ENCODE data around the gene RBFOX1.

Gene RBFOX1

DNA sequence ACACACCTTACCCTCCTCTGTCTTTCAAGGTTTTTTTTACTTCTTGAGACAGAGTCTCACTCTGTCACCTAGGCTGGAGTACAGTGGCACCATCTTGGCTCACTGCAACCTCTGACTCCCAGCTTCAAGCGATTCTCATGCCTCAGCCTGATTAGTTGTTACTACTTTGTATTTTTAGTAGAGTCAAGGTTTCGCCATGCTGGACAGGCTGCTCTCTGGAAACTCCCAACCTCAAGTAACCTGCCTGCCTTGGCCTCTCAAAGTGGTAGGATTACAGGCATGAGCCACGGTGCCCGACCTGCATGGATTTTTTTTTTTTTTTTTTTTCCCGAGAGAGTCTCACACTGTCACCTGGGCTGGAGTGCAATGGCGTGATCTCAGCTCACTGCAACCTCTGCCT is 273.2 kb downstream of the RBFOX1 start:
- Histone ChIP-seq H3K79me2 (ENCODE audit: insufficient read depth, low read length) (no peaks in the 10 kb centered on the region), H3K27me3 (ENCODE audit: insufficient read depth, low read length, poor library complexity, severe bottlenecking) (no peaks in the 10 kb centered on the region), H2AFZ (ENCODE audit: low read length) (no peak overlapping the region), H3K4me3 (ENCODE audit: low read length, poor library complexity, severe bottlenecking) (no peak overlapping the region), H3F3A (ENCODE audit: low read depth) (no peaks in the 10 kb centered on the region), H3K36me3 (ENCODE audit: insufficient read depth, low read length) (no peaks in the 10 kb centered on the region), H3K9ac (ENCODE audit: low read depth, low read length, poor library complexity, severe bottlenecking) (no peak overlapping the region), H4K20me1 (ENCODE audit: insufficient read depth, low read length, poor library complexity, severe bottlenecking) (no peaks in the 10 kb centered on the region), H3K9me2 (replicated peaks; ENCODE audit: low read depth, low read length) (no peaks in the 10 kb centered on the region), H3K4me1 (ENCODE audit: insufficient read depth, low read length, poor library complexity, severe bottlenecking) (no peaks in the 10 kb centered on the region), H3K4me2 (ENCODE audit: low read depth, low read length, poor library complexity, severe bottlenecking) (no peak overlapping the region), H3K9me3 (ENCODE audit: insufficient read depth, low read depth, low read length) (no peaks in the 10 kb centered on the region)
- TF ChIP-seq, protein P1, sequence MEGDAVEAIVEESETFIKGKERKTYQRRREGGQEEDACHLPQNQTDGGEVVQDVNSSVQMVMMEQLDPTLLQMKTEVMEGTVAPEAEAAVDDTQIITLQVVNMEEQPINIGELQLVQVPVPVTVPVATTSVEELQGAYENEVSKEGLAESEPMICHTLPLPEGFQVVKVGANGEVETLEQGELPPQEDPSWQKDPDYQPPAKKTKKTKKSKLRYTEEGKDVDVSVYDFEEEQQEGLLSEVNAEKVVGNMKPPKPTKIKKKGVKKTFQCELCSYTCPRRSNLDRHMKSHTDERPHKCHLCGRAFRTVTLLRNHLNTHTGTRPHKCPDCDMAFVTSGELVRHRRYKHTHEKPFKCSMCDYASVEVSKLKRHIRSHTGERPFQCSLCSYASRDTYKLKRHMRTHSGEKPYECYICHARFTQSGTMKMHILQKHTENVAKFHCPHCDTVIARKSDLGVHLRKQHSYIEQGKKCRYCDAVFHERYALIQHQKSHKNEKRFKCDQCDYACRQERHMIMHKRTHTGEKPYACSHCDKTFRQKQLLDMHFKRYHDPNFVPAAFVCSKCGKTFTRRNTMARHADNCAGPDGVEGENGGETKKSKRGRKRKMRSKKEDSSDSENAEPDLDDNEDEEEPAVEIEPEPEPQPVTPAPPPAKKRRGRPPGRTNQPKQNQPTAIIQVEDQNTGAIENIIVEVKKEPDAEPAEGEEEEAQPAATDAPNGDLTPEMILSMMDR (conservative IDR thresholded peaks at IDR 0.05; ENCODE audit: low read length), result no peak
- TF ChIP-seq EZH2phosphoT487 (IDR thresholded peaks at IDR 0.05; ENCODE audit: borderline replicate concordance), result no peak

DNA sequence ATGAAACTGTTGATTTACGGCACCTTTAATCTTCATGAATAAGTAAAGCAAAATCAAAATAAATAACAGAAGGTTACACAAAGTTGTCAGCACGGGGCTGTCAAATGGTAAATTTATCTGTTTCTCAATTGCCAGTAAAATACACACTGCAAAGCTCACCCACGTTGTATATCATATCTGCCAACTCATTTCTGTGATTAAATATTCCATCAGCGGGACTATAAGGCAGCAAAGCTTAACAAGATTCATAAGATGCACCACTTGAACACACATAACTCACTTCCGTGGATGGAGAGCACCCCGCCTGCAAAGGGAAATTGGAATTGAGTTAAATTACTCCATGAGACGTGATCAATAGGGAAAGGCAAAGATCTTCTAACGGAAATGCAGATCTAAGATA is 280.0 kb downstream of the RBFOX1 start:
- Histone ChIP-seq H2AFZ (ENCODE audit: low read length) (no peak overlapping the region), H3K9me3 (ENCODE audit: insufficient read depth, low read depth, low read length) (no peaks in the 10 kb centered on the region), H3K36me3 (ENCODE audit: insufficient read depth, low read length) (no peaks in the 10 kb centered on the region), H3K79me2 (ENCODE audit: insufficient read depth, low read length) (no peaks in the 10 kb centered on the region), H3K9ac (ENCODE audit: low read depth, low read length, poor library complexity, severe bottlenecking) (no peak overlapping the region), H3K4me1 (ENCODE audit: insufficient read depth, low read length, poor library complexity, severe bottlenecking) (no peaks in the 10 kb centered on the region), H4K20me1 (ENCODE audit: insufficient read depth, low read length, poor library complexity, severe bottlenecking) (no peaks in the 10 kb centered on the region), H3K4me2 (ENCODE audit: low read depth, low read length, poor library complexity, severe bottlenecking) (no peak overlapping the region), H3K4me3 (ENCODE audit: low read length, poor library complexity, severe bottlenecking) (no peak overlapping the region), H3K27me3 (ENCODE audit: insufficient read depth, low read length, poor library complexity, severe bottlenecking) (no peaks in the 10 kb centered on the region), H3F3A (ENCODE audit: low read depth) (no peaks in the 10 kb centered on the region), H3K9me2 (replicated peaks; ENCODE audit: low read depth, low read length) (no peaks in the 10 kb centered on the region)
- TF ChIP-seq, protein P1 (conservative IDR thresholded peaks at IDR 0.05; ENCODE audit: low read length), result no peak
- no peak for TF ChIP-seq EZH2phosphoT487 (IDR thresholded peaks at IDR 0.05; ENCODE audit: borderline replicate concordance)

DNA sequence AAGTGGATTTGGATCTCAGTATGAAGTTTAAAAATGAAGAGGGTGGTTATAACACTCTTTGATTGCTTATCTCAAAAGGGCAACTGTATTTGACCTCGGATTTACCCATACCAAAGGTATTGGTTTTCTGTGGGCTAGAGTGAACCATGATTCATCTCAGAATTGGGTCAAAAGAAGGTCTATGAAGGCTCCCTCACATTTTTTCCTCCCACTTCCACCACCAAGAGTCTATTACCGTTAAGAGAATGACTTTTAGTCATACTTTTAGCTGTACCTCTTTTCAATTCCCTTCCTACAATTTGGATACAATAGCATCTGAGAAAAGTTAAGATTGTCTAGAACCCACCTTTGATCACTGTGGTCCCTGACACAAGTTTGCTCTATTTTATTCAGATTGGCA is 280.9 kb downstream of the RBFOX1 start:
- no peaks in the 10 kb centered on the region for H3K9me2 ChIP-seq (replicated peaks; ENCODE audit: low read depth, low read length)
- no peaks in the 10 kb centered on the region for H3K9me3 ChIP-seq (ENCODE audit: insufficient read depth, low read depth, low read length)
- no peak overlapping the region for H2AFZ ChIP-seq (ENCODE audit: low read length)
- no peaks in the 10 kb centered on the region for H3K27me3 ChIP-seq (ENCODE audit: insufficient read depth, low read length, poor library complexity, severe bottlenecking)
- H3F3A ChIP-seq (ENCODE audit: low read depth), result no peaks in the 10 kb centered on the region
- no peaks in the 10 kb centered on the region for H4K20me1 ChIP-seq (ENCODE audit: insufficient read depth, low read length, poor library complexity, severe bottlenecking)
- TF ChIP-seq, protein P1 (conservative IDR thresholded peaks at IDR 0.05; ENCODE audit: low read length), result no peak
- TF ChIP-seq EZH2phosphoT487 (IDR thresholded peaks at IDR 0.05; ENCODE audit: borderline replicate concordance), result no peak
- no peaks in the 10 kb centered on the region for H3K36me3 ChIP-seq (ENCODE audit: insufficient read depth, low read length)
- H3K79me2 ChIP-seq (ENCODE audit: insufficient read depth, low read length), result no peaks in the 10 kb centered on the region
- no peak overlapping the region for H3K4me3 ChIP-seq (ENCODE audit: low read length, poor library complexity, severe bottlenecking)
- H3K4me1 ChIP-seq (ENCODE audit: insufficient read depth, low read length, poor library complexity, severe bottlenecking), result no peaks in the 10 kb centered on the region
- H3K4me2 ChIP-seq (ENCODE audit: low read depth, low read length, poor library complexity, severe bottlenecking), result no peak overlapping the region
- no peak overlapping the region for H3K9ac ChIP-seq (ENCODE audit: low read depth, low read length, poor library complexity, severe bottlenecking)
